Coronary artery (tissue), 2 donors: ENCODE data around the gene MSH4.
"Not testable (repeated sequence)": the region's sequence is repeated elsewhere in the genome, so short reads cannot be mapped to it uniquely, and the experiment has no call there.

Source experiments
- DNase-seq: peaks from one replicate; pipeline ENCODE4 v3.0.0-alpha.2; 2017; ENCODE audit warnings: low spot score
- H3K27ac ChIP-seq, 2 donors: fragments of 200-600 bp; sonication (generic); one replicate each; pipeline ENCODE4 v1.5.1; 2016 to 2019
- H3K4me3 ChIP-seq: fragments of 200-600 bp; sonication (generic); 2 replicates; pipeline ENCODE4 v1.5.1; 2016; ENCODE audit warnings: mild to moderate bottlenecking, moderate library complexity
- CTCF ChIP-seq: fragments of 200-600 bp; sonication (generic); IDR thresholded peaks from one replicate; pipeline ENCODE4 v1.5.1; 2019; ENCODE audit warnings: antibody characterized with exemption

The MSH4 gene

GRCh38 chr1:75796376-75797272, at the start of gene MSH4:
Gene MSH4, plus strand, starts transcription at chr1:75796882. Its CDS starts 104 bp downstream, at chr1:75796986.
- Histone ChIP-seq H3K4me3 (no peak within 1 kb of the TSS), H3K27ac (no peak within 1 kb of the TSS)
- TF ChIP-seq CTCF = no peak
- DNase-seq = no peak

- DNase-seq, H3K4me3 ChIP-seq, H3K27ac ChIP-seq: not testable (repeated sequence)
Observed at GRCh38 chr1:75757210-75757609, 39.5 kb upstream of the MSH4 start.

- H3K4me3 ChIP-seq, H3K27ac ChIP-seq, DNase-seq: not testable (repeated sequence)
Observed at GRCh38 chr1:75758543-75758942, 38.1 kb upstream of the MSH4 start.

GRCh38 chr1:75764057-75764655, 32.5 kb upstream of the MSH4 start:
- Histone ChIP-seq H3K27ac (no peak overlapping the region), H3K4me3 (no peak overlapping the region)
- no peak for DNase-seq
- TF ChIP-seq CTCF = no peak

GRCh38 chr1:75765697-75766355, 30.9 kb upstream of the MSH4 start:
- DNase-seq = no peak
- H3K4me3 ChIP-seq = no peak overlapping the region
- TF ChIP-seq CTCF = no peak
- peak overlapping the region; percentile 2 to 46 for H3K27ac ChIP-seq

GRCh38 chr1:75768016-75768415, 28.7 kb upstream of the MSH4 start:
- no peak overlapping the region for H3K27ac ChIP-seq
- no peak for DNase-seq
- H3K4me3 ChIP-seq = no peak overlapping the region
- TF ChIP-seq CTCF = no peak

GRCh38 chr1:75770761-75771160, 25.9 kb upstream of the MSH4 start:
- no peak for DNase-seq
- no peak overlapping the region for H3K27ac ChIP-seq
- no peak for TF ChIP-seq CTCF
- H3K4me3 ChIP-seq = no peak overlapping the region
